Measurements from ENCODE around the gene LSM3. TPM values are rescaled to one million over a fixed set of nuclear protein-coding genes. Genes with fewer than 3 reads are reported as not detected.

LSM3 gene
- total and polyA plus RNA-seq, 9 of the 15 experiments (the other 6 are each of a cell fraction or from before 2014, with no cell fraction given), result 33.8 to 203 (median 61.2) TPM

DNA sequence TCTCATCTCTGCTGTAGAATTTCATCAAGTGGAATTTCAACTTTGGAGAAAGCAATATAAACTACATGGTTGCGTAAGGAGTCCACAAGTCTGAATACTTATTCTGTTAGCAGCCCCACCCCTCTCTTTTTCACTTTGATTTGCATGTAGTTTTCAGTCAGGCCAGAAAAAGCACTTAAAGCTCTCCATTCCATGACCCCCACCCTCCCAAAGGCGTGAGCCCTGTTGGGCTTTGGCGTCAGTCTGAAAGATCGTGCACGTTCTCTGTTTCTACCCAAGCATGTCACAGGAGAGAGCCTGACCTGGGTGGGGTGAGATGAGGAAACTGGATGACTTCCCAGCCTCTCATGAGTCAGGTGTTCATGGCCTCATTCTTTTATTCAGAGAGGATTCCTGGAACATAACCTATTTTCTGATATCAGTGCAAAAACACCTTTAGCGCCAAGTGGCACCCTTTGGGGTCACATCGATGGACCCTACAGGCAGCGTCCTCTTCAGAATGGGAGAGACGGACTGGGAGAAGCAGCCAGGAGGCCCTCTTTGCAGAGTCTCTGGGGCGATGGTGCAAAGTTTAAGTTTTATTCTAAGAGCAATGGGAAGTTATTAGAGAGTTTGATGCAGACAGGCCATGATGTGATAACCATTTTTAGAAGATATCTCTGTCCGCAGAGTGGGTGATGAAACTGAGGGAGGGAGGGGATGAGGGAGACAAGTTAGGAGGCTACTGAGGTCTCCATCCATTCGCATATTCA lies 55.8 kb downstream of the LSM3 start (continued):
- TF ChIP-seq TEAD4 (IDR thresholded peaks at IDR 0.05; ENCODE audit: low read length), result peak; percentile 25; the same call in 1 of the 2 replicates
- TF ChIP-seq TEAD4 (CRISPR knock-in tag; IDR thresholded peaks at IDR 0.05; ENCODE audit: borderline replicate concordance), result no peak
- TF ChIP-seq PML (IDR thresholded peaks at IDR 0.05; ENCODE audit: low read length), result no peak
- no peak for TF ChIP-seq GTF2F1 (IDR thresholded peaks at IDR 0.05; ENCODE audit: low read depth, low read length)
- 0 out of 2 replicates have a peak, but pooled peaks have one; percentile 20 for TF ChIP-seq ETV5 (CRISPR knock-in tag; IDR thresholded peaks at IDR 0.05; ENCODE audit: low read depth)
- TF ChIP-seq ZNF239 (CRISPR knock-in tag; IDR thresholded peaks at IDR 0.05), result no peak
- no peak for TF ChIP-seq CBFB (CRISPR knock-in tag; IDR thresholded peaks at IDR 0.05)
- peak; percentile 37 for TF ChIP-seq CXXC5 (CRISPR knock-in tag; IDR thresholded peaks at IDR 0.05)
- no peak for TF ChIP-seq SNIP1 (IDR thresholded peaks at IDR 0.05; ENCODE audit: low read depth)
- no peak for TF ChIP-seq SRSF9 (IDR thresholded peaks at IDR 0.05; ENCODE audit: borderline replicate concordance, low read depth, low read length)
- no peak for TF ChIP-seq ZBTB40 (IDR thresholded peaks at IDR 0.05)
- TF ChIP-seq ZBTB40 (CRISPR knock-in tag; IDR thresholded peaks at IDR 0.05), result no peak
- TF ChIP-seq, protein P1, sequence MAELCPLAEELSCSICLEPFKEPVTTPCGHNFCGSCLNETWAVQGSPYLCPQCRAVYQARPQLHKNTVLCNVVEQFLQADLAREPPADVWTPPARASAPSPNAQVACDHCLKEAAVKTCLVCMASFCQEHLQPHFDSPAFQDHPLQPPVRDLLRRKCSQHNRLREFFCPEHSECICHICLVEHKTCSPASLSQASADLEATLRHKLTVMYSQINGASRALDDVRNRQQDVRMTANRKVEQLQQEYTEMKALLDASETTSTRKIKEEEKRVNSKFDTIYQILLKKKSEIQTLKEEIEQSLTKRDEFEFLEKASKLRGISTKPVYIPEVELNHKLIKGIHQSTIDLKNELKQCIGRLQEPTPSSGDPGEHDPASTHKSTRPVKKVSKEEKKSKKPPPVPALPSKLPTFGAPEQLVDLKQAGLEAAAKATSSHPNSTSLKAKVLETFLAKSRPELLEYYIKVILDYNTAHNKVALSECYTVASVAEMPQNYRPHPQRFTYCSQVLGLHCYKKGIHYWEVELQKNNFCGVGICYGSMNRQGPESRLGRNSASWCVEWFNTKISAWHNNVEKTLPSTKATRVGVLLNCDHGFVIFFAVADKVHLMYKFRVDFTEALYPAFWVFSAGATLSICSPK (IDR thresholded peaks at IDR 0.05; ENCODE audit: borderline replicate concordance), result no peak
- no peak for TF ChIP-seq CLOCK (CRISPR knock-in tag; IDR thresholded peaks at IDR 0.05; ENCODE audit: borderline replicate concordance)
- TF ChIP-seq TEAD2 (tag; IDR thresholded peaks at IDR 0.05), result no peak

All from K562 (cell line).